Measurements from ENCODE around the gene COL15A1. TPM values are rescaled to one million over a fixed set of nuclear protein-coding genes. Genes with fewer than 3 reads are reported as not detected.

The COL15A1 gene
- polyA plus RNA-seq, 4 donors: 25.2 to 85.4 (median 33.0) TPM

GRCh38 chr9:99051406-99051805 is 107.7 kb downstream of the COL15A1 start:
- DNase-seq (ENCODE audit: low read depth in 4 of 4, low spot score in 3 of 4): no peak

GRCh38 chr9:99051851-99052250 is 108.1 kb downstream of the COL15A1 start:
- no peak for DNase-seq (ENCODE audit: low read depth in 4 of 4, low spot score in 3 of 4)

GRCh38 chr9:99052815-99053715 is 109.4 kb downstream of the COL15A1 start:
- DNase-seq (ENCODE audit: low read depth in 4 of 4, low spot score in 3 of 4): no peak

GRCh38 chr9:99054581-99054980 is 110.9 kb downstream of the COL15A1 start:
- DNase-seq (ENCODE audit: low read depth in 4 of 4, low spot score in 3 of 4): no peak

- no peak for DNase-seq (ENCODE audit: low read depth in 4 of 4, low spot score in 3 of 4)
Measured at GRCh38 chr9:99055384-99055783, 111.7 kb downstream of the COL15A1 start.

- no peak for DNase-seq (ENCODE audit: low read depth in 4 of 4, low spot score in 3 of 4)
Measured at GRCh38 chr9:99056186-99056585, 112.5 kb downstream of the COL15A1 start.

GRCh38 chr9:99056886-99057664 is 113.4 kb downstream of the COL15A1 start:
- DNase-seq (ENCODE audit: low read depth in 4 of 4, low spot score in 3 of 4): no peak

GRCh38 chr9:99057665-99058625 is 114.2 kb downstream of the COL15A1 start:
- no peak for DNase-seq (ENCODE audit: low read depth in 4 of 4, low spot score in 3 of 4)

GRCh38 chr9:99058964-99059921 is 115.5 kb downstream of the COL15A1 start:
- no peak for DNase-seq (ENCODE audit: low read depth in 4 of 4, low spot score in 3 of 4)

GRCh38 chr9:99060621-99061020 is 116.9 kb downstream of the COL15A1 start:
- no peak for DNase-seq (ENCODE audit: low read depth in 4 of 4, low spot score in 3 of 4)

GRCh38 chr9:99062549-99062948 is 118.8 kb downstream of the COL15A1 start:
- no peak for DNase-seq (ENCODE audit: low read depth in 4 of 4, low spot score in 3 of 4)

GRCh38 chr9:99063522-99063921 is 119.8 kb downstream of the COL15A1 start:
- no peak for DNase-seq (ENCODE audit: low read depth in 4 of 4, low spot score in 3 of 4)

- DNase-seq (ENCODE audit: low read depth in 4 of 4, low spot score in 3 of 4): no peak
Measured at GRCh38 chr9:99066571-99066970, 122.9 kb downstream of the COL15A1 start.

- no peak for DNase-seq (ENCODE audit: low read depth in 4 of 4, low spot score in 3 of 4)
Measured at GRCh38 chr9:99069075-99069474, 125.4 kb downstream of the COL15A1 start.

- no peak for DNase-seq (ENCODE audit: low read depth in 4 of 4, low spot score in 3 of 4)
Measured at GRCh38 chr9:99069546-99069945, 125.8 kb downstream of the COL15A1 start.

GRCh38 chr9:99070681-99071080 is 127.0 kb downstream of the COL15A1 start:
- DNase-seq (ENCODE audit: low read depth in 4 of 4, low spot score in 3 of 4): no peak

GRCh38 chr9:99071313-99072039 is 127.8 kb downstream of the COL15A1 start:
- DNase-seq (ENCODE audit: low read depth in 4 of 4, low spot score in 3 of 4): no peak

GRCh38 chr9:99072040-99072394 is 128.3 kb downstream of the COL15A1 start:
- DNase-seq (ENCODE audit: low read depth in 4 of 4, low spot score in 3 of 4): no peak

- no peak for DNase-seq (ENCODE audit: low read depth in 4 of 4, low spot score in 3 of 4)
Measured at GRCh38 chr9:99073347-99073746, 129.6 kb downstream of the COL15A1 start.

Data from left renal pelvis (tissue), 4 donors.